GM18517 (cell line): ENCODE measurements around the gene LRFN2.

Source experiments
- ATAC-seq: cut with Tn5 transposase; IDR thresholded peaks from one replicate; pipeline ENCODE4 v1.9.1; 2021; ENCODE audit warnings: mild to moderate bottlenecking, moderate library complexity; ENCODE audit not compliant: unreplicated experiment

Gene LRFN2

GRCh38 chr6:40479706-40480105 lies 107.5 kb downstream of the LRFN2 start:
- ATAC-seq = no peak

- ATAC-seq = no peak
These were observed 109.7 kb downstream of the LRFN2 start for GRCh38 chr6:40477246-40478126.

DNA sequence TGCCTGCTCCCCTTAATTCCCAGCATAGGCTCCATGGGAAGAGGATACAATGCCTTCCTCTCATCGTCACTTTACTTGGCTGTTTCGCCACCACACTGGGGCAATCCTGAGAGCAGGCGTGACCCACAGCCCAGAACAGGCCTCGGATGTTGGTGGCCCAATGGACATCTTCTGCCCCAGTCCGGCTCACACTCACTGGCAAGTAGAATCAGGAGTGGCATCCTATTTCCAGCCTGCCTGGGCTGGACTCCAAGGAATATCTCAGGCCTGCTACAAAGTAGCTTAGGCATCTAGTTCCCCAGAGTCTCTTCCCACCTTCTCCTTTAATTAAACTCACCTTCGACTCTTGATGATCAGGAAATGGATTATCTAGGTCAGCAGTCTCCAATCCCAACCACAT lies 110.5 kb downstream of the LRFN2 start:
- no peak for ATAC-seq

DNA sequence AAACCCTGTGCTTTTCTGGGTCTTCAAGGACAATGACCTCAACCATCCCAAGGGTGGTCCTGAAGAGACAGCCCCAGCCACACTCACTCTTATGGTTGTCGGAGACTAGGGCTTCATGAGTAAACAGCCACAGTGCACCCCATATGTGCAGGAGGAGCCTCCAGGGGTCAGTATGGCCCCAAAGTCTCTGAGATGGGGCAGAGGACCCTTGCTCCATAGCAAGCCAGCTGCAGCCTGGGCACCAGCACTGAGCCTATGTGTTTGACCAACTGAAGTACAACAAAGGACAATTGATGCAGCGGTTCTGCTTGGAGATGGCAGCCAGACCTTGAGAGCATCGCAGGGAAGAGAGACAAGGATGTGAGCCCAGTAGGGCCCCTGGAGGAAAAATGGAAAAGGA lies 112.2 kb downstream of the LRFN2 start:
- ATAC-seq = no peak

DNA sequence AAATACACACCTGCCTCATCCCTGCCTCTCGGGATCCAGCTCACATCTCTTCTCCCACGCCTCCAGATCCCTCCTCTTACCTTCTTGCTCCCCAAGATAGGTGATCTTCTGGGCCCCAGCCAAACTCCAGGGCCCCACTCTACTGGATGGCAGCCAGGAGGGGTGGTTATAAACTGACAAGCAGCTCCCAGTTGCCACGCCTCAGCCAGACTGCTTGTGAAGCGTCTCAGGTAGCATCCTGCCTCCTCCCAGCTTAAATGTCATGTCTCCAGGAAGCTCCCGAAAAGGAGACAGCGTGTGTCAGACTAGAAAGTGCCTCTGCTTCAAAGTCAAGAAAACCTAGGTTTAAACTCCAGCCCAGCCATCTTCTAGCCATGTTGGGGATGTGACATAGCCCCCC lies 114.1 kb downstream of the LRFN2 start:
- no peak for ATAC-seq

DNA sequence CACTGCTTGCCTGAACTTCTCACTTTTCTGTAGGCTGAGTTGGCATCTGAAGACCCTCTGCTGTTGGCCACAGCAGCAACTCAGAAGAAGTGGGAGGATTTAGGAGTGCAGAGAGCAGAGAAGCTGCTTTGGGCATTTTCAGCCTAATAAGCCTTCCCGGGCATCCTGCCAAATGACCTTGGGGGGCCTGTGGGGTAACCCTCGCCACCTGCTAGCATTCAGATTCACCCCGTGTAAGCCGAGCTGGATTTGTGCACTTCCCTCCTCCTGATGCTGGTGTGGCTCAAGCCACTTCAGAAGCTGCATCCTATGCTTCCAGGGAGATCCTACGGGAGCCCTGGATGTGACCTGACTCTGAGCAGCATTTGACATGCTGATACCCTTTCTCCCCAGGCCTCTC lies 114.8 kb downstream of the LRFN2 start:
- no peak for ATAC-seq

DNA sequence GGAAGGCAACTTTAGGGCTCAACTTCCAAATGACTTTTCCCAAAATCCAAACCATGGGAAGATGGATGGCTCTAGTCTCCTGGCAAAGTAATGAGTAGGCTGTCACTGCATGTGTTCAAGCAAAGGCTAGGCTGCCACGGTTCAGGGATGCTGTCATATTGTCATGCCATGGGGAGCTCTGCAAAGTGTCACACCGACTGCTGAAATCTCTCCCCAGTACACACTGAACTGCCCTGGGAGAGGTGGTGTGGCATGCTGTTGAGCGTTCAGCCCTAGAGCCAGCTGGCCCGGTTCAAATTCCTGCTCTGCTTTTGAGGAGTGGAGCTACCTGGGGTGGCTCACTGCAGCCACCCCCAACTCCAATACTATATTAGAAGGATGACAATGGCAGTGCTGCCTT lies 115.9 kb downstream of the LRFN2 start:
- ATAC-seq = no peak

- ATAC-seq = no peak
These were observed 117.8 kb downstream of the LRFN2 start for GRCh38 chr6:40469323-40469722.

GRCh38 chr6:40466986-40467539 lies 120.1 kb downstream of the LRFN2 start:
- ATAC-seq = no peak

DNA sequence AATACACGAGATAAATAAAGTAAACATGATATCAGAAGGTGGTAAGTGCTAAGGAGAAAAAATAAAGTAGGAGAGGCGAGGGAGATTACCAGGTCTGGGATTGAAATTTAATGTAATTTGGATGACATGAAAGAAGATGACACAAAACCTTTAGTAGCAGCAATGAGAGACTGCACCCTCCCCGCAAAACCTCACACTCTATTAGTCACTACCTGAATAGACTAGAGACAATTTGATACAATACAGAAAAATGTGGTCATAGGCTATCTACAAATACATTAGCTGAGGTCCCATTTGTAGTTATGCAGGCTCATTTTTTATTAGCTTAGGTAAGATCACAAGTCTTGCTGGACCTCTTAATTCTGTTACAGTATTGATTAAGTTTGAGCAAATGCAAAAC lies 125.5 kb downstream of the LRFN2 start:
- no peak for ATAC-seq

DNA sequence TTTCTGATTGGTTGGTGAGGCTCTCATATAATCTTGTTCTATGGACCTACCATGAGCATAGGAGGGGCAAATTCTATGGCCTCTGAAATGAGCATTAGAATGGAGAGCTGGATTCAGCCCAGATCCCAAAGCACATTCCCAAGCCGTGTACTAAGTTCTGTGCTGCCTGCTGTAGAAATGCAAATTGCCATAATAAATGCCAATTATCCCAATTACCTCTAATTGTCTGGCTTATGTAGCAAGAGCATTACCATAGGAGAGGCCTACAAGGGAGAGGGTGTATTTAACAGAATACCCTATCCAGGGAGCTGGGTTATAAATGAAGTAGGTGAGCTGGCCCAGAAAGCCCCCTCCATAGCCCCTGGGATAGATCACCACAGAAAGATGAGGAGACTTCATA lies 126.8 kb downstream of the LRFN2 start:
- ATAC-seq = no peak

- no peak for ATAC-seq
These were observed 129.9 kb downstream of the LRFN2 start for GRCh38 chr6:40457261-40457660.

DNA sequence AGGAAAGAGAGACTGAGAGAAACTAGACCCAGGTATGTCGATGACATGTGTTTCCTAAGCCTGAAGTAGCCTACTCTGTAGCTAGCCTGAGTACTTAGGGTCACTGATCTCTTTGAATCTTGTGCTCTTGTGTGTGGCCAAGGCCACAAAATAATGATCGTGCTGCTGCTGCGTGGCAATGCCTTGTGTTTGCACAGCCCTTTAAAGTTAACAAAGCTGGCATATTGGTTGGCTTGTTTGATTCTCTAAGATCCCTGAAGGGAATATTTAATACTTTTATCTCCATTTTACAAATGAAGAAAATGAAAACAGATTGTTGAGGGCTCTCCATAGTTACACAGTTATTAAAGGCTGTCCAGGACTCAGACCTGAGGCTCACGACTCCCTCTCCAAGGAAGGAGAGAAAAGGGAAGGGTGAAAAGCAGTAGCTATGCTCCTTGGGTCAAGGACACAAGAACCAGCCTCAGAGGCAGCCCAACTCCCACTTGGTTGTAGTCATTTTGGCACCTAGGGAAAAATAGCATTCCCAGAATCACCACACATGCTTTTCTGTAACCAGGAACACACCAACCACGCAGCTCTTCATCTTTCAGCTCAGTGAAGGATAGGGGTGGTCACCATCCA lies 130.7 kb downstream of the LRFN2 start:
- ATAC-seq = no peak

DNA sequence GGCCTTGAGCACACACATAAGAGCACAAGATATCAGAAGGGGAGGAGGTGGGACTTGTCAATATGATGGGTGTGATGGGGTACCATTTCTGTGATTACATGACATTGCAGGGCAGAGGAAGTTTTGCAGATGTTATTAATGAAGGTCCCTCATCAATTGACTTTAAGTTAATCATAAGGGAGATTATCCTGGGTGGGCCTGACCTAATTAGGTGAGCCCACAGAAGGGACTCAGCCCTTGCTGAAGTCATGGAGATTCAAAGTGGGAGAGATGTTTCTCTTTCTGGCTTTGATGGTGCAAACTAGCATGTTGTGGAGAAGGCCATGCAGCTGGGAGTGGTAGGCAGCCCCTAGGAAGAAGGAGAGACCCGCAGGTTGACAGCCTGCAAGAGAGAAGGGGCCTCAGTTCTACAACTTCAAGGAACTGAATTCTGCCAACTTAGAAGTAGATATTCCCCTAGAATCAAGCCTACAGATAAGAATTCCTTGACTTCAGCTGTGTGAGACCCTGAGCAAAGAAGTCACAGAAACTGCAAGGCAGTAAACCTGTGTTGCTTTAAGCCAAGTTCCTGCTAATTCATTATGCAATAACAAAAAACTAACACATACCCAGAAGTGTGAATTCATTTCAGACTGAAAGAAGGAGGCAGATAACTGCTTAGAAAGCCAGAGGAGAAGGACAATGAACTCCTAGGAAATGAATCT lies 131.3 kb downstream of the LRFN2 start:
- ATAC-seq = no peak

DNA sequence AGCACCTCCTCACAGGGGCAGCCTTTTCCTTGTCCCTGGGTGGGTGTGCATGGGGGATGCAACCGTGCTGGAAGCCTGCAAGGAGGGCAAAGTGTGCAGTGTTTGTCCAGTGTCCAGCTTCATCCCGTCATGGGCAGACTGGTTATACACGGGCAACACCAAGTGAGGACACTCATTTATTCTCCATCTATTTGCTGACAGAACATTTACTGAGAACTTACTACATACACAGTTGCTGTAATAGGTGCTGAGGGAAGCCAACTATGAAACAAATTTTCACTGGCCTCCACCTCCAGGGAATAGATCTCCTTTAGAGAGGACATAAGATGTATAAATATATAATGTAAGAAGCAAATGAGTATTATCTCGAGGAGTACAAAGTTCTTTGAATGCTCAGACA lies 136.7 kb downstream of the LRFN2 start:
- ATAC-seq = no peak

- ATAC-seq = no peak
These were observed 142.4 kb downstream of the LRFN2 start for GRCh38 chr6:40444811-40445210.

GRCh38 chr6:40444312-40444711 lies 142.9 kb downstream of the LRFN2 start:
- ATAC-seq = no peak

DNA sequence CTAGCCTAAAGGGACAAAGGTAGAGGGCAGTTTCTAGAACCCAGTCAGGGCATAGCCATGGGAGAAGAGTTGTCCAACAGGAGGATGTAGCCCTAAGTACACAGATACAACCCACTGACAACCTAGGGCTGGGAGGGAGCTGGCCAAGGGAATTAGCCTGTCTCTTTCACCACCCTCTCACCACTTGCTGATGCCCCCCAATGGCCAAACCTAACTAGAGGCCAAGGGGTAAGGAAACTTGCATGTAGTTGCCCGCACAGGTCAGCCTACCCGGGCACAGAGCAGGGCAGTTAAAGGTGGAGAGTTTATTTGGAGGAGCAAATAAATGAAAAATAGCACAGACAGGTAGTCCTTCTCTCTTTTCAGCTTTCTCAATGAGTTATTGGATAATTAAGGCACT lies 143.3 kb downstream of the LRFN2 start:
- ATAC-seq = no peak

GRCh38 chr6:40442591-40442990 lies 144.6 kb downstream of the LRFN2 start:
- ATAC-seq = no peak

- no peak for ATAC-seq
These were observed 146.0 kb downstream of the LRFN2 start for GRCh38 chr6:40441150-40441549.

GRCh38 chr6:40440053-40440452 lies 147.1 kb downstream of the LRFN2 start:
- no peak for ATAC-seq
